Measurements from ENCODE around the gene JMY.

- TF ChIP-seq CTCF (IDR thresholded peaks at IDR 0.05; ENCODE audit: poor library complexity): no peak
- TF ChIP-seq EZH2phosphoT487 (IDR thresholded peaks at IDR 0.05; ENCODE audit: low read depth, severe bottlenecking, unreplicated experiment): no peak
- no peak for TF ChIP-seq EZH2 (IDR thresholded peaks at IDR 0.05; ENCODE audit: borderline replicate concordance)
These were observed 49.4 kb downstream of the JMY start for GRCh38 chr5:79285285-79285684.
